ENCODE measurements around the gene UBD.

The UBD gene

DNA sequence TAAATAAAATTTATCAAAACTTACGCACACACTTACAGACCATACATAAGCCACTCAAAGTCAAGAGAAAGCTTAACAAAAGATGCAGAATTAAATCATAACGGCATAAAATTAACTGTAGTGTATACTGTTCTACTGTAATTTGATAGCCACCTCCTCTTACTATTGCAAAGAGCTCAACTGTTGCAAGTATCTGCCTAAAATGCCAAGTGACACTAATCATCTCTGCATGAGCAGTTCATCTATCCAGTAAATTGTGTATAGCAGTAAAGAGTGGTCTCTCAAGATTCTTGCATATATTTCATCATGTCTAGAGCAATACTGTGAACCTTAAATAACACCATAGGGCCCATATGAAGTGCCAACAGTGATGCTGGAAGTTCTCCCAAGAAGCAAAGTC is 37.7 kb upstream of the UBD start:
- no peaks in the 10 kb centered on the region for H3K36me3 ChIP-seq (ENCODE audit: insufficient read depth, low read length)

DNA sequence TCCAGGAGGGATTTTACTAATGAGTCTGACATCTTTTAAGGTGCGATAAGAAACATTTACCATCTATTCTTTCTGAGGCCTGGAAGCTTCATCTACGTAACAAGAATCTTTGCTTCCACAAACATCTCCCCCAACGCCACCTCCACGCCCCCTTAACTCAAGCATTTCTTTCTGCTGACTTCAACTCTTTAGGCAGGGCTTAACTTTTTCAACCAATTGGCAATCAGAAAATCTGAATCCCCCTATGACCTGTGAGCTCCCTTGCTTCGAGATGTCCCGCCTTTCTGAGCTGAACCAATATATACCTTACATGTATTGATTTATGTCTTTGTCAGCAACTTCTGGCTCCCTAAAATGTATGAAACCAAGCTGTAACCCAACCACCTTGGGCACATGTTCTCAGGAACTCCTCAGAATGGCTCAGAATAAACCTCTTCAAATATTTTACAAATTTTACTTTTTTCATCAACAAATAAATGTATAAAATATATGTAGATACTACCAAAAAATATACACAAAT is 36.9 kb upstream of the UBD start:
- Histone ChIP-seq H3K9me2 (ENCODE audit: low read depth, low read length) (no peaks in the 10 kb centered on the region), H3K9ac (ENCODE audit: low read length) (no peak overlapping the region), H3F3A (ENCODE audit: insufficient read depth, low read length) (no peaks in the 10 kb centered on the region), H2AFZ (ENCODE audit: low read length) (no peak overlapping the region), H3K4me3 (ENCODE audit: low read depth, low read length, poor library complexity, severe bottlenecking) (no peak overlapping the region), H3K27me3 (ENCODE audit: insufficient read depth, low read length) (no peaks in the 10 kb centered on the region), H3K79me2 (ENCODE audit: insufficient read depth, low read length) (no peaks in the 10 kb centered on the region), H4K20me1 (ENCODE audit: insufficient read depth, low read length) (no peaks in the 10 kb centered on the region), H3K4me1 (ENCODE audit: insufficient read depth, low read length, severe bottlenecking) (no peaks in the 10 kb centered on the region), H3K36me3 (ENCODE audit: insufficient read depth, low read length) (no peaks in the 10 kb centered on the region), H3K27ac (ENCODE audit: low read depth, low read length, poor library complexity, severe bottlenecking) (no peak overlapping the region), H3K4me2 (ENCODE audit: low read length) (no peak overlapping the region), H3K9me3 (ENCODE audit: low read length) (no peaks in the 10 kb centered on the region)
- no peak for TF ChIP-seq EZH2 (IDR thresholded peaks at IDR 0.05; ENCODE audit: borderline replicate concordance, low read length)
- TF ChIP-seq, protein P1, sequence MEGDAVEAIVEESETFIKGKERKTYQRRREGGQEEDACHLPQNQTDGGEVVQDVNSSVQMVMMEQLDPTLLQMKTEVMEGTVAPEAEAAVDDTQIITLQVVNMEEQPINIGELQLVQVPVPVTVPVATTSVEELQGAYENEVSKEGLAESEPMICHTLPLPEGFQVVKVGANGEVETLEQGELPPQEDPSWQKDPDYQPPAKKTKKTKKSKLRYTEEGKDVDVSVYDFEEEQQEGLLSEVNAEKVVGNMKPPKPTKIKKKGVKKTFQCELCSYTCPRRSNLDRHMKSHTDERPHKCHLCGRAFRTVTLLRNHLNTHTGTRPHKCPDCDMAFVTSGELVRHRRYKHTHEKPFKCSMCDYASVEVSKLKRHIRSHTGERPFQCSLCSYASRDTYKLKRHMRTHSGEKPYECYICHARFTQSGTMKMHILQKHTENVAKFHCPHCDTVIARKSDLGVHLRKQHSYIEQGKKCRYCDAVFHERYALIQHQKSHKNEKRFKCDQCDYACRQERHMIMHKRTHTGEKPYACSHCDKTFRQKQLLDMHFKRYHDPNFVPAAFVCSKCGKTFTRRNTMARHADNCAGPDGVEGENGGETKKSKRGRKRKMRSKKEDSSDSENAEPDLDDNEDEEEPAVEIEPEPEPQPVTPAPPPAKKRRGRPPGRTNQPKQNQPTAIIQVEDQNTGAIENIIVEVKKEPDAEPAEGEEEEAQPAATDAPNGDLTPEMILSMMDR (IDR thresholded peaks at IDR 0.05; ENCODE audit: low read length) = no peak

More for the DNA sequence above, 37.7 kb upstream of the UBD start:
- no peak for TF ChIP-seq EZH2 (IDR thresholded peaks at IDR 0.05; ENCODE audit: borderline replicate concordance, low read length)
- TF ChIP-seq, protein P1 (IDR thresholded peaks at IDR 0.05; ENCODE audit: low read length) = no peak
- no peaks in the 10 kb centered on the region for H3K4me1 ChIP-seq (ENCODE audit: insufficient read depth, low read length, severe bottlenecking)
- H3K27me3 ChIP-seq (ENCODE audit: insufficient read depth, low read length) = no peaks in the 10 kb centered on the region
- no peak overlapping the region for H3K27ac ChIP-seq (ENCODE audit: low read depth, low read length, poor library complexity, severe bottlenecking)
- H4K20me1 ChIP-seq (ENCODE audit: insufficient read depth, low read length) = no peaks in the 10 kb centered on the region
- H3K9ac ChIP-seq (ENCODE audit: low read length) = no peak overlapping the region
- no peak overlapping the region for H3K4me3 ChIP-seq (ENCODE audit: low read depth, low read length, poor library complexity, severe bottlenecking)
- no peaks in the 10 kb centered on the region for H3K79me2 ChIP-seq (ENCODE audit: insufficient read depth, low read length)
- no peak overlapping the region for H3K4me2 ChIP-seq (ENCODE audit: low read length)
- H3K9me2 ChIP-seq (ENCODE audit: low read depth, low read length) = no peaks in the 10 kb centered on the region
- no peaks in the 10 kb centered on the region for H3F3A ChIP-seq (ENCODE audit: insufficient read depth, low read length)
- no peak overlapping the region for H2AFZ ChIP-seq (ENCODE audit: low read length)
- H3K9me3 ChIP-seq (ENCODE audit: low read length) = no peaks in the 10 kb centered on the region

DNA sequence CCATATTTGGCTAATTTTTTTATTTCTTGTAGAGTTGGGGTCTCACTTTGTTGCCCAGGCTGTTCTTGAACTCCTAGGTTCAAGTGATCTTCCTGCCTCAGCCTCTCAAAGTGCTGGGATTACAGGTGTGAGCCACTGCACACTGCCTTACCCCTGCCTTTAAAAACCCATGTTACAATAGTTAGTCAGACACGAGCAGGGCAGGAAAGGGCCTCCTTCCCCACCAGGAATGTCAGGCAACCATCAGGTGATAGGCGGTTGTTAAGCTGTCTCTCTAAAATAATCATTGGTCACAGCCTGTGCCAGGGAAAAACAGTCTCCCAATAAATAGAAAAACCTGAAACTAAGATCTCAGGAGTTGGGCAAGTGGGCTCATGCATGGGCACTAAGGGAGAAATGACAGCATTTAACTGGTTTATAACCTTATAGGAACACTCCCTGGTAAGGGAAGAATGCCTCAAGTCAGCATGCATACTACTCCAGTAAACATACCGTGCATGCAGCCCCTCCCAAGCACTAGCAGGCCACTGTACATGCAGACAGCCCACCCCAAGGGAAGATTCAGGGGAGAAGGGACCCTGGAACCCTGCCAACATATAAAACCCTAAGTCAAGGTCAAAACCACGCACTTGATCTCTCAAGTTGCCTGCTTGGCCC is 33.8 kb upstream of the UBD start:
- Histone ChIP-seq H3K9ac (ENCODE audit: low read length) (no peak overlapping the region), H2AFZ (ENCODE audit: low read length) (no peak overlapping the region), H3K4me3 (ENCODE audit: low read depth, low read length, poor library complexity, severe bottlenecking) (no peak overlapping the region), H3K4me1 (ENCODE audit: insufficient read depth, low read length, severe bottlenecking) (peaks cover 4% of the 10 kb centered on the region), H3K27ac (ENCODE audit: low read depth, low read length, poor library complexity, severe bottlenecking) (no peak overlapping the region), H3K9me2 (ENCODE audit: low read depth, low read length) (no peaks in the 10 kb centered on the region), H3K4me2 (ENCODE audit: low read length) (no peak overlapping the region), H3K9me3 (ENCODE audit: low read length) (no peaks in the 10 kb centered on the region), H3K79me2 (ENCODE audit: insufficient read depth, low read length) (no peaks in the 10 kb centered on the region), H3K36me3 (ENCODE audit: insufficient read depth, low read length) (no peaks in the 10 kb centered on the region), H3F3A (ENCODE audit: insufficient read depth, low read length) (no peaks in the 10 kb centered on the region), H3K27me3 (ENCODE audit: insufficient read depth, low read length) (no peaks in the 10 kb centered on the region), H4K20me1 (ENCODE audit: insufficient read depth, low read length) (no peaks in the 10 kb centered on the region)
- TF ChIP-seq, protein P1 (IDR thresholded peaks at IDR 0.05; ENCODE audit: low read length) = no peak
- no peak for TF ChIP-seq EZH2 (IDR thresholded peaks at IDR 0.05; ENCODE audit: borderline replicate concordance, low read length)

All from OCI-LY1 (cell line).